ENCODE measurements around the gene MYRIP.
"Not testable (repeated sequence)": the region's sequence is repeated elsewhere in the genome, so short reads cannot be mapped to it uniquely, and the experiment has no call there.

MYRIP gene

GRCh38 chr3:39809181-39809994 is at the start of gene MYRIP:
Gene MYRIP (plus strand): TSS chr3:39809609. CDS start chr3:39900817, 91,208 bp downstream.
- peak; percentile 86 for DNase-seq

GRCh38 chr3:39760325-39760724 is 49.1 kb upstream of the MYRIP start:
- no peak for DNase-seq

DNA sequence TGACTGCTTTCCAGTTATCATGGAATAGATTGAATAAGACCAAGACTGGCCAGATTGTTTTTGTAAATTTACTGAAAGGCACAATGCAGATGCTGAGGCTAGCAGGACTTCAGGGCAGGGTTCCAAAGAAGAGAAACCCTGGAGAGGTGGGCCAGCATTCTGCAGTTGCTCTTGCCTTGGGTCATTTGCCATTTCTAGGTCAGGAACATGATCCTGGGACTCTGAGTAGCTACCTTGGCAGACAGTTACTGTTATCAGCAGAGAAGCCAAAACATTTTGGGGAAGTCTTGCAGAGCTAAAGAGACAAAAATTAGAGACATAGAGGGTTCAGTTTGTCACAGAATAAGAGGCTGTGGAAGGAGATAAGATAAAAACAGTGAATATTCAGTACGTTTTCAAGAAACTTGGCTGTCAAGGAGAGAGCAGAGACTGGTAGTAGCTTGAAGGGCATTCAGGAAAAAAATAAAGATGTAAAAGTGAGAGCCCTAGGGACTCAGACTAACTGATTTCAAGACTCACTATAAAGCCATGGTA is 46.8 kb upstream of the MYRIP start:
- no peak for DNase-seq

- no peak for DNase-seq
Measured at GRCh38 chr3:39763390-39763789, 46.0 kb upstream of the MYRIP start.

DNA sequence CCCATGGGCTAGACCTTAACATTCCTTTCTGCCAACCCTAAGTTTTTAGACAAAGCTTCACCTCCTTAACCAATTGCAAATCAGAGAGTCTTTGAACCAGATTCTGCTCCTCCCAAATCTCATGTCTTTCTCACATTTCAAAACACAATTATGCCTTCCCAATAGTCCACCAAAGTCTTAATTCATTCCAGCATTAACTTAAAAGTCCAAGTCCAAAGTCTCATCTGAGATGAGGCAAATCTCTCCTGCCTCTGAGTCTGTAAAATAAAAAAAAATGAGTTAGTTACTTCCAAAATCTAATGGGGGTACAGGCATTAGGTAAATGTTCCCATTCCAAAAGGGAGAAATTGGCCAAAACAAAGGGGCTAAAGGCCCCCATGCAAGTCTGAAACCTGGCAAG is 43.8 kb upstream of the MYRIP start:
- no peak for DNase-seq

- DNase-seq: no peak
Measured at GRCh38 chr3:39766433-39766832, 43.0 kb upstream of the MYRIP start.

- DNase-seq: not testable (repeated sequence)
Measured at GRCh38 chr3:39766909-39767308, 42.5 kb upstream of the MYRIP start.

GRCh38 chr3:39778168-39778567 is 31.2 kb upstream of the MYRIP start:
- DNase-seq: not testable (repeated sequence)

DNA sequence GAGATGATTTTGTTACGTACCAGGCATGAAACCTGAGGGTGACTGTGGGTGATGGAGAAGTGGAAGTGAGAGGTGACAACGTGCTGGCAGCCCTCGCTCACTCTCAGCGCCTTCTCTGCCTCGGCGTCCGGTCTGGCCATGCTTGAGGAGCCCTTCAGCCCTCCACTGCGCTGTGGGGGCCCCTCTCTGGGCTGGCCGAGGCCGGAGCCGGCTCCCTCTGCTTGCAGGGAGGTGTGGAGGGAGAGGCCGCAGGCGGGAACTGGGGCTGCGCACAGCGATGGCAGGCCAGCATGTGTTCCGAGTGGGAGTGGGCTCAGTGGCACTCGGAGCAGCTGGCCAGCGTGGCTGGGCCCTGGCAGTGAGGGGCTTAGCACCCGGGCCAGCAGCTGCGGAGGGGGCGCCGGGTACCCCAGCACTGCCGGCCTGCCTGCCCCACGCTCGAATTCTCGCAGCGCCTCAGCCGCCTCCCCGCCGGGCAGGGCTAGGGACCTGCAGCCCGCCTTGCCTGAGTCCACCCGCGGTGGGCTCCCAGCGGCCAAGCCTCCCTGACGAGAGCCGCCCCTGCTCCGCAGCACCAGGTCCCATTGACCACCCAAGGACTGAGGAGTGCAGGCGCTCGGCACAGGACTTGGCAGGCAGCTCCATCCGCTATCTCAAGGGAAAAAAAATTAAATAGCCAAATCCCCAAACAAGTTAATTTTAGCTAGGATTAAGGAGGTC is 29.7 kb upstream of the MYRIP start:
- DNase-seq: no peak

GRCh38 chr3:39780352-39780751 is 29.1 kb upstream of the MYRIP start:
- no peak for DNase-seq

DNA sequence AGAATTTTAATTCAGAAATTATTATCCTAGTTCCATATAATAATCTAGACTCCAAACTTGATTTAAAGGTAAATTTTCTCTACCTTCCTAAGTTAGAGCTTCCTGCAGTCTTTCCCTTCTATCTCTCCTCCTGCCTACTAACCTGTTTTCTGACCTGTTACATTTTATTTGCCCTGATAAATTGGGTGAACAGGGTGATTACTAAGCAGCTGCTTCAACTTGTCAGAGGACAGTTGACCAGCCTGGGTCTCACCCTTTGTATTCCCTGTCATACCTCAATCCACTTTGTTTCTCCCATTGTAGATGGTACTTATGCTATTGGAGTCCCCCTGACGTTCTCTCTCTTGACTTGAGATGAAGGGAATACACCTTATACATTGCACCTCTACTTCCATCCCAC is 28.4 kb upstream of the MYRIP start:
- no peak for DNase-seq

DNA sequence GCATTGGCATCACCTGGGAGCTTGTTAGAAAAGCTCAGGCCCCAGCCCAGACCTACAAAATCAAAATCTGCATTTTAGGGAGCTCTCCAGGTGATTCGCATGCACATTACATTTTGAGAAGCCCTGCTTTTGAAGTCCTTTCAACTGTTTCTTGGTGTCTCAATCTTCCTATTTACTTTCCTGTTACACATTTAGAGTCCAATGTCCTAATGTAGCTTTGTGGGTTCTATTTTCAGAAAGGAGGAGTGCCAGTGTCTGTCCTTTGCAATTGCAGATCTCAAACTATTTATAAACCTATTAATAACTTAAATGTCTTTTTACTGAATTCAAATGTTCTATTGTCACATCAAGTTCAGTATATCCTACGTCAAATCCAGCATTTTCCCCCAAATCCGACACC is 27.8 kb upstream of the MYRIP start:
- no peak for DNase-seq

DNA sequence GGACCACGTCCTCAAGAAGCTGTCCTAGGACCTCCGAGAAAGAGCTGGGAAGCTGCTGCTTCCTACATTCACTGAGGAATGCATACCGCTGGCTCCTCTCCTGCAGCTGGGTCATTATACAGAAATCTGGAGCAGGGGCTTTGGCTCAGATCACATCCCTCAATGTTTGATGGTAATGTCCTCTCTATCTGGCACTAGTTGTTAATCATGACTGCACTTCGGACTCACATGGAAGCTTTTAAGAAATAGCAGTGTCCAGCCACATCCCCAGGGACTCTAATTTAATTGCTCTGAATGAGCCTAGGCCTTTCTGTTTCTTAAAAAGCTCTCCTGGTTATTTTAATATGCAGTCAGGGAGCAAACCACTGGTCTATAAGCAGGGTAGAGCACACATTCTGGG is 25.7 kb upstream of the MYRIP start:
- DNase-seq: no peak

DNA sequence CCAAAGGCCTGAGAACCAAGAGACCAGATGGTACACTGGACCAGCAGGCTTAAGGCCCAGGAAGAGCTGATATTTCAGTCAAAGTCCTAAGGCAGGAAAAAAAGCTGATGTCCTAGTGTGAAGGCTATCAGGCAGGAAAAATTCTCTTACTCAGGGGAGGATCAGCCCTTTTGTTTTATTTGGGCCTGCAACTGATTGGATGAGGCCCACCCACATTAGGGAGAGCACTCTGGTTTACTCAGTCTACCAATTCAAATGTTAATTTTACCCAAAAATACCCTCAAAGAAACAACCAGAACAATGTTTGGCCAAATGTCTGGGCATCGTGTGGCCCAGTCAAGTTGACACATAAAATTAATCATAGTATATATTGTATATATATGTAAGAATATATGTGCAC is 24.5 kb upstream of the MYRIP start:
- DNase-seq: no peak

DNA sequence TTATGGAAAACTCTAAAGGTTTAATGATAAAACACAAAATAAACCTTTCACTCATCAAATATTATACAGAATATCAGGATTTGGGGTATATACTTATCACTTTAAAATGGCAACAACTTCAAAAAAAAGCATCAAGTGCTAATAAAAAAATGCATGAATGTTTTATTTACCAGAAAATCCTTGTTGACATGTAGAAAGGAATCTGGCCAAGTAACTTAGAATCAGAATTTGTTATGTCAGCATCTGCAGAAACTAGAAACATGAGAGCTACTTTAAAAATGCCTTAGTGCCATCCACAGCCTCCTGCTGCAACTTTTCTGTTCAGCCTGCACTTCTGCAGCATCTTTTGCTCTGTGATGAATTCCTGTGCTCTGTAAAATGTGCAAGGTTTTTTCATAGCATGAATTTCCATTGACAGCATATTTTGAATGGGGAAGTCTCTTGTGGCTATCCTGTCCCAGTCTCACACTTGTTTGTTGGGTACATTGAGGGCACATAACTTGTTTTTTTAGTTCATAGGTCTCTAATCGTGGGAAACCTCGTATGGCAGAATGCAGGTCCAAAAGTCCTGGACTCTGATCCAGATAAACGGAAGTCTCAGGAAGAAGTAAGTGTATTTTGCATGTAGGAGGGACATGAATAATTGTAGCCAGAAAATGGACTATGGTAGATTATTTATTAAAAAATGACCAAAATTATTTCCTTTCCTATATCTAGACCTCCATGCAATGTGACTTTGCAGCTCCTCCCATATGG is 21.1 kb upstream of the MYRIP start:
- DNase-seq: no peak

DNA sequence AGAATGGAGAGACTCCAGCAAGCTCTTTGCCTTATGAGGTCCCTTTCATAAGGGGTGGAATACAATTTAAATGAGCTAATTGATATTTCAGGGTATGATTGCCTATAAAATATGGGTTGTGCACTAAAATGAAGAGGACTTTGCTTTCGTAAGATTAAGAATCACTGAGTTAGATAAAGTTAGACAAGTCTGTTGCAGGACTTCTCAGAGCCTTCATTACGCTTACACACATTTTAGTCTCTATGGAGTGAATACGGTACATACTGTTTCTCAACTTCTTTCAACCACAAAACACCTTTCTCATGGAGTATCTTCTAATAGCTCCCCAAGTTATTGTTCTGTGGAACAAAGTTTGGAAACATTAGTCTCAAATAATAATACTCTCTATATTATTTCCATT is 17.8 kb upstream of the MYRIP start:
- DNase-seq: no peak

- no peak for DNase-seq
Measured at GRCh38 chr3:39794880-39795279, 14.5 kb upstream of the MYRIP start.

DNA sequence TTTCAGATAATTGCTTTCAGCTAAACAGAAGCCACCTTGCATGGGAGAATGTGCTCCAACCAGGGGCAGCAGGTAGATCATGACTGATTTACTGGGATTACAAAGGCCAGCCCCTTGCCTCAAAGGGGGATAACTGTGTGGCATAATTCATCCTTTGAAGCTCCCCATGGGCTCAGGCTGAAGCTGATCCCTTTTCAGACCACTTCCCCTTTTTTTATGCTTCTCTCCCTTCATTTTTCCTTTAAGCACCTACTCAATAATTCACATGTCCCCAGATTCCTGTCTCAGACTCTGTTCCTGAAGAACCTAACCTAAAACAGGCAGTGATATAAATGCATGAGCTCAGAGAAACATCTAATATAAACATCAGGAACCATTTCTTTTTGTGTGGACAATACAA is 8.2 kb upstream of the MYRIP start:
- no peak for DNase-seq

GRCh38 chr3:39802486-39802885 is 6.9 kb upstream of the MYRIP start:
- DNase-seq: not testable (repeated sequence)

DNA sequence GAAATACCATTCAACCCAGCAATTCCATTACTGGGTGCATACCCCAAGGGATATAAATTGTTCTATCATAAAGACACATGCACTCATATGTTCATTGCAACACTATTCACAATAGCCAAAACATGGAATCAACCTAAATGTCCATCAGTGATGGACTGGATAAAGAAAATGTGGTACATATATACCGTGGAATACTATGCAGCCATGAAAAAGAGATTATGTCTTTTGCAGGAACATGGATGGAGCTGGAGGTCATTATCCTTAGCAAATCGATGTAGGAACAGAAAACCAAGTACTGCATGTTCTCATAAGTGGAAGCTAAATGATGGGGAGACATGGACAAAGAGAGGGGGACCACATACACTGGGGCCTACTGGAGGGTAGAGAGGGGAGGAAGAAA is 5.5 kb upstream of the MYRIP start:
- DNase-seq: no peak

DNA sequence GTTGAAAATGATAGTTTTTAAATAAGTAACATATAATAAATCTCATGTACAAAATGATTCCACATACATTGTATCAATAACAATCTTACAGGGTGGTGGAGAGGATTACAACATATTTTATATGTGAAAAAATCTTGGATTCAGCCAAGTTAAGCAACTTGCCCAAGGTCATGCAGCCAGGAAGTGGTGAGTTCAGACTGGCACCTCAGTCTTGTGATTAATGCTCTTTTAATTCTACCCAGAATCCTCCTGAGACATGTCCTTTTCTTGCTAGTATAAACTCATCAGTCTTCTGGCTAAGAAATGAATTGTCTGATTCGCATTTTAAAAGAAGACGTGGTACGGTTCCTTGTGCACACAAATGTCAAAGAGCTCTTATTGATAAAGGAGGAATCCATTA is 4.5 kb upstream of the MYRIP start:
- no peak for DNase-seq

- DNase-seq: no peak
Measured at GRCh38 chr3:39805650-39806049, 3.8 kb upstream of the MYRIP start.

- DNase-seq: no peak
Measured at GRCh38 chr3:39806820-39807219, 2.6 kb upstream of the MYRIP start.
